SK-N-MC (cell line): Measurements from ENCODE around the gene CAMSAP1.

Experiments
- EZH2 ChIP-seq: fragments of 200-600 bp; sonication (generic); IDR thresholded peaks from one replicate; pipeline ENCODE4 v1.6.1; 2017; ENCODE audit warnings: antibody characterized with exemption
- FOXP2 ChIP-seq: optimal IDR thresholded peaks from 2 replicates; pipeline ENCODE3; 2011; ENCODE audit warnings: mild to moderate bottlenecking, moderate library complexity; ENCODE audit not compliant: insufficient read depth; ENCODE audit errors: extremely low read length, control extremely low read depth

DNA sequence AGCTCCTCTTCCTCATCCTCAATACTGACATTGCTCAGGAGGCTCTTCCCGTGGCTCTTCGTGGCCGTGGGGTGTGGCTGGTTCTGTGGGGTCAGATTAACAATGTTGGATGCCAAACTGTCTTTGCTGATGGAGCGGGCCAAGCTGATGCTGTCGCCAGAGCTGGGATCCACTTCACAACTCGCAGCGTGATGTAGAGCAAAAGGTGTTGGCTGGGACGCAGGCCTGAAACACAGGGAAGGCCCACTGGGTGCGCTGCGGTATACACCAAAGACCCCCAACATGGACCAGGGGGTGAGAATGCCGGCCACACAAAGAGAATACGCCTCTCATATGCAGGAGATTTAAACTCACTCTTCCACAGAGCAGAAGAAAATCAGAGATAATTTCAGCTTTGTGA lies 84.3 kb downstream of the CAMSAP1 start:
- TF ChIP-seq EZH2 (no peak), FOXP2 (no peak)
